Amygdala (tissue), 56 donors: ENCODE data around the gene LMO2.
"Not testable (repeated sequence)": the region's sequence is repeated elsewhere in the genome, so short reads cannot be mapped to it uniquely, and the experiment has no call there.

ENCODE experiments used
- DNase-seq, 56 donors: peaks; one replicate each; lab custom pipeline; 2025; lab: John Stamatoyannopoulos, UW

Gene LMO2

GRCh38 chr11:33891714-33892327 is at the start of gene LMO2:
Gene LMO2, minus strand, starts transcription at chr11:33892076. Its CDS starts 22,360 bp downstream, at chr11:33869716.
- DNase-seq, result peak in 6 of 56 donors; percentile 20 to 54 (median 42)

GRCh38 chr11:33940538-33940815 is 48.6 kb upstream of the LMO2 start:
- no peak for DNase-seq

- no peak for DNase-seq
These were observed 45.1 kb upstream of the LMO2 start for GRCh38 chr11:33936725-33937604.

- DNase-seq, result no peak
These were observed 43.9 kb upstream of the LMO2 start for GRCh38 chr11:33935461-33936456.

GRCh38 chr11:33935005-33935404 is 43.1 kb upstream of the LMO2 start:
- no peak for DNase-seq

- no peak for DNase-seq
These were observed 42.6 kb upstream of the LMO2 start for GRCh38 chr11:33934450-33934849.

- DNase-seq, result no peak
These were observed 41.7 kb upstream of the LMO2 start for GRCh38 chr11:33933602-33934001.

- DNase-seq, result no peak
These were observed 40.8 kb upstream of the LMO2 start for GRCh38 chr11:33932721-33933120.

GRCh38 chr11:33931739-33932366 is 40.0 kb upstream of the LMO2 start:
- DNase-seq, result not testable (repeated sequence)

- no peak for DNase-seq
These were observed 39.2 kb upstream of the LMO2 start for GRCh38 chr11:33931067-33931466.

GRCh38 chr11:33930317-33931021 is 38.6 kb upstream of the LMO2 start:
- peak in 12 of 56 donors; percentile 4 to 50 (median 12) for DNase-seq

GRCh38 chr11:33928564-33928963 is 36.7 kb upstream of the LMO2 start:
- DNase-seq, result no peak

GRCh38 chr11:33926671-33927552 is 35.0 kb upstream of the LMO2 start:
- DNase-seq, result no peak

- DNase-seq, result no peak
These were observed 32.5 kb upstream of the LMO2 start for GRCh38 chr11:33924341-33924740.

GRCh38 chr11:33923626-33924025 is 31.8 kb upstream of the LMO2 start:
- no peak for DNase-seq

- DNase-seq, result no peak
These were observed 29.1 kb upstream of the LMO2 start for GRCh38 chr11:33920838-33921613.

GRCh38 chr11:33919645-33920044 is 27.8 kb upstream of the LMO2 start:
- no peak for DNase-seq

- not testable (repeated sequence) for DNase-seq
These were observed 25.5 kb upstream of the LMO2 start for GRCh38 chr11:33917402-33917801.
